HG03439 (cell line): ENCODE results near the gene ACCS.
A peak's percentile ranks its signal among the peaks of the same experiment; 100 is the strongest.

Experiments used
- ATAC-seq: cut with Tn5 transposase; IDR thresholded peaks from one replicate; pipeline ENCODE4 v1.9.1; 2021; ENCODE audit warnings: mild to moderate bottlenecking, moderate library complexity; ENCODE audit not compliant: unreplicated experiment

The ACCS gene

DNA sequence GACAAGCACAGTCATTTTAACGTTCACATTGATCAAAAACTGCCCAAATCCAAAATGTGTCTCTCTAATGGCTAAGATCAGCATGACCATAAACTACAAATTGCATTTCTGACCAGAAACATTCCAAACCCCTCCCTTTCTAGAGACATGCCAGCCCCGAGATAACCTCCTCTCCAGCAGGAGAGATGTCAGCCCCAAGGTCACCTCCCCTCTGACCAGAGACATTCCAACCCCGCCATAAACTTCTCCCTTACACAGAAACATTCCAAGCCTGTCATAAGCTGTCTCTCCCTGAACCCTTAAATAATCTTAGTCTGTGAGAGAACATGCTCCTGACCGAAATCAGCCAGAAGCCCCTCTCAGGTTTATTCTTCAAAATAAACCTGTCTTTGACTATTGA is 22.8 kb downstream of the ACCS start:
- no peak for ATAC-seq

DNA sequence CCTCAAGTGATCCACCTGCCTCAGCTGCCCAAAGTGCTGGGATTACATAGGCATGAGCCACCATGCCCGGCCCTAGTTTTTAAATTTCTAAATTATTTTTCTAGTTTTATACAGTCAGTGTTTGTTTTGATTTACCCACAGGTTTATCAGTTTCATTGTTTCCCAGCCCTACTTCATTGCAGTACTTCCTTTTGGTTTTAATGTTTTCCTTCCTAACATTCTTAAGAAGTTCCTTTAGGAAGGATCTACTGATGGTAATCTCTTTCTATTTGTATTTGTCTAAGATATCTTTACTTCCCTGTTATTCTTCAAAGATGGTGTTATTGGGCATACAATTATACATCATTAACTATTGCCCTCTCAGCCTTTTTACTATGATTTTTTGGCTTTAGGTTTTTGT is 24.5 kb downstream of the ACCS start:
- ATAC-seq, result no peak

DNA sequence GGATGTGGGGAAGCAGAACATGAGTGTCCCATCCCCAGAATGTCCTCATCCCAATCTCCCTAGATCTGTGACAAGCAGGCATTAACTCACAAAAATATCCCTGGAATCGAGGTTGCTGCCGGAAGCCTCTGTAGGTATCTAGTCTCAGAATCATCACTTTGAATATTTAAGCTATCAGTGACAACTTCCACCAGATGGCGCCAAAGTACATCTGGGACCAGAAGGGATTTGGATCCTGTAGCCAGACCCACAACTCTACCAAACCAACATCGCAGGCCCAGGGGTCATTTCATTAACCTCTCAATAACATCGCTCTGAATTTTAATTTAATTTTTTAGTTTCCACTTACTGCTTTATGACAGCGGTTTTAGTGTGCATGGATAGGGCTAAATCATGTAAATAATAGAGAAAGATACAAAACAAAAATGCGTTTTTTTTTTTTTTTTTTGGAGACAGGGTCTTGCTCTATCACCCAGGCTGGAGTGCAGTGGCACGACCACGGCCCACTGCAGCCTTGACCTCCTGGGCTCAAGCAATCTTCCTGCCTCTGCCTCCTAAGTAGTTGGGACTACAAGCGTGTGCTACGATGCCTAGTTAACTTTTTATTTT is 28.3 kb downstream of the ACCS start:
- peak; percentile 46 for ATAC-seq

DNA sequence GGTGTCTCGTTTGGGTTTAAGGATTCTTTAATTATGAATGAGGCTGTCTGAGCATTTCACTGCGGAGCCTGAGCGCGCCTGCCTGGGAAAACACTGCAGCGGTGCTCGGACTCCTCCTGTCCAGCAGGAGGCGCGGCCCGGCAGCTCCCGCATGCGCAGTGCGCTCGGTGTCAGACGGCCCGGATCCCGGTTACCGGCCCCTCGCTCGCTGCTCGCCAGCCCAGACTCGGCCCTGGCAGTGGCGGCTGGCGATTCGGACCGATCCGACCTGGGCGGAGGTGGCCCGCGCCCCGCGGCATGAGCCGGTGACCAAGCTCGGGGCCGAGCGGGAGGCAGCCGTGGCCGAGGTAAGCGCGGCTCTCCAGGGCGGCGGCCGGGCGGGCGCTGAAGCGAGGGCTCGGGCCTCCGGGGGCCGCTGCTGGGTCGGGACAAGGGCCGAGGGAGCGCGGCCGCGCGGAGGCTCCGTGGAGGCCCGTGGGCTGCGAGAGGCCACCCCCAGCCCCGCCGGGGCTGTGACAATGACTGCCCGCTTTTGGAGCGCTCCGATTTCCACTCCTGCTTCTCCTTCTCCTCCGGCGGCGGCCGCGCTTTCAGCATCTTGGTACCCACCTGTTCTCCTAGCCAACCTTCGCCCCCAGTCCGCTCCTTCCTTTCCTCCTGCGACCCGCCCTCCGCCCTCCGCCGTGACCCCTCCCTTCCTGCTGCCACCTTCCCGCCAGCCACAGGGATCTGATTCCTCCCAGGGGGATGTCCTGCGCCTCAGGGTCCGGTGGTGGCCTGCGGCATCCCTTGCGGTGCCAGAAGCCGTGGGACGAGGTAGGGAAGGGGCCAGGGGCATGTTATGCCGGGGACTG is 29.7 kb downstream of the ACCS start, which contains the start of gene EXT2:
EXT2 (plus strand) TSS at position 173 of the 854 bp plus-strand sequence. CDS start 12,035 bp downstream, outside the sequence.
- ATAC-seq, result peak; percentile 95

DNA sequence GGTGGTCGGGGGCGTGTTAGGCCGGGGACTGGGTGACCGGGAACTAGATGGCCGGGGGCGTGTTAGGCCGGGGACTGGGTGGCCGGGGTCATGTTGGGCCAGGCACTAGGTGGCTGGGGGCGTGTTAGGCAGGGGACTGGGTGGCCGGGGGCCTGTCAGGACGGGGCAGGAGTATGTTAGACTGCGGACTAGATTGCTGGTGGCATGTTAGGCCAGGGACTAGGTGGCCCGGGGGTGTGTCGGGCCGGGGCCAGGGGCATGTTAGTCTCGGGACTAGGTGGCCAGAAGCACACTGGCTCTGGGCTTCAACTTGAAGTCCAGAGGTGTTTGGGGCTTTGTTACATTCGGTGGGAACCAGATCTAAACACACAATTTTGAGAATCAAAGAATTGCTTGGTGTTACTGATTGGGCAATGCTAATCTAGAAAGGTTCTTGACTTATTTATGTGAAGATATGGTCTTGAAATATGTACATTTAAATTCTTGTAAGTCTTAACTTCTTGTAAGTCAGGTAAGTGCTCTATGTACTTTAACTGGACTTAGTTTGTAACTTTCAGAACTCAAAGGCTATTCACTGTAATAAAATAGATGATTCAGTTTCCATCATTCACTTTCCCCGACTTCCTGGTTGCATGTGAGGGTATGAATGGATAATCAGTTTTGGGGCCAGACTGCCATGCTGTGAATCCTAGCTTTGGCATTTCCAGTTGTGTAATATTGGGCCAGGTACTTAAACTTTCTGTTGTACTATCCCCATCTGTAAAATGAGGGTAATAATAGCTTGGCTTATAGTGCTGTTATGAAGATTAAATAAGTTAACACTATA is 30.5 kb downstream of the ACCS start:
- ATAC-seq, result no peak

DNA sequence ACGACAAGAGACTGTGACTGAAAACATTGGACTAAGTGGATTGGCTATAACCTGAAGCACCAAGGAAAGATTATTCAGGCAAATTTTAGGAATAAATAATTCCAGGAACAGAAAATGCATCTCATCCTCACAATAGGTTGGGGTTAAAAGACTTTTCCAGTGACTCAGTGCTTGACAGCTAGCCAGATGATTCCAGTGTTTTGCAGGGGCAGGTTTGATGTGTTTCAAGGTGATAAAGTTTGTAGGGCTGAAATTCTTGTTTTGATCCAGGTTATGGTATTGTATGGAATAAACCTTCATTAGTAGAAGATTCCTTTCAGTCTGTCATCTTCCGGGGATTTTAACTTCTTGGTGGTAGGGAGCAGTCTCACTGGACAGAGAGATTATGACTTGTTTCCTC is 31.8 kb downstream of the ACCS start:
- ATAC-seq, result no peak

DNA sequence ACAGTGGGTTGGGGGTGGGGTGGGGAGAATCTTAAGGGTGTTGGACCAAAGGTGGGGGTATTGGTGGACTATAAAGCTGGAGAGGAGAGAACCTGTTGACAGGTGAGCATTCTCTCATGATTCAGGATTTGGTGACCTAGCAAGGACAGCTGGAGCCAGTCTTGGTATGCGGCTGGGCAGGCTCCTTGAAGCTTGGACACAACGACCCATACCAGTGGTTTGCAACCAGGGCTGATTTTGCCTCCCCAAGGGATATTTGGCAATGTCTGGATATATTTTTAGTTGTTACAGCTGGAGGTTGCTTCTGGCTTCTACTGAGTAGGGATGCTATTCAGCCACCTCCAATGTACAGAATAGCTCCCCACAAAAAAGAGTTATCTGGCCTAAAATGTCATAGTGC is 35.0 kb downstream of the ACCS start:
- no peak for ATAC-seq

DNA sequence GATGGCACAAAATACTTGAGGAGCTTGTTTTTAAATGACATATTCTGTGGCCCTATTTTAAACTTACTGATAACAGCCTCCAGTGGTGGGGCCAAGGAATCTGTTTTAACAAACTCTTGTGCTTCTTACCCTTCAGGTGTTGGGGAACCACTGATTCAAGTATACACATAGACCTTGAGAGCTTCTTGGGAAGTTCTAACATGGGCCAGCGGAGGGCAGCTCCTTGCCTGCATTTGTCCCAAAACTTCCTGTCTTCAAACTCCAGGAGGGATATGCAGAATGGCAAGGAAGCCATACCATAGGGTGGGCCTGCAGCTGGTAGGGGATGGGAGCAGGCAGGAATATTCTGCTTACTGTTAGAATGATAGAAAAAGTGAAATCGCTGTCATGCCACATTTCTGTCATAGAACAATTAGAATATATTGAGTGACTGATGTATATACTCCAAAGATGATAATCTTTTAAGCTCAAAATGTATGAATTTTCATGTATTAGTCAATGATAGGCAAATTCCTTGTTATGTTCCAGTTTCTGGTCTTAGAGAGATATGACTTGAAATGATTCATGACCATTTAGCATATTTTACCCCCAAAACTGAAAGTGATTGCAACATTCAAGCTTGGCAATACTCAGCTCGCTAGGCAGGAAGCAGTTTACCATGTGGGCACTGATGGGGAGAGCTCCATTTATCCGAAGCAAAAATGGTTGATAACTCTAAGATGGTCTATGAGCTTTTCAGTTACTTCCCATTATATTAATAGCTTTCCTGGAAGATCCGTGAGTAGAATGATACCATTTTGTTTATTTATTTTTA is 38.6 kb downstream of the ACCS start:
- ATAC-seq, result no peak

DNA sequence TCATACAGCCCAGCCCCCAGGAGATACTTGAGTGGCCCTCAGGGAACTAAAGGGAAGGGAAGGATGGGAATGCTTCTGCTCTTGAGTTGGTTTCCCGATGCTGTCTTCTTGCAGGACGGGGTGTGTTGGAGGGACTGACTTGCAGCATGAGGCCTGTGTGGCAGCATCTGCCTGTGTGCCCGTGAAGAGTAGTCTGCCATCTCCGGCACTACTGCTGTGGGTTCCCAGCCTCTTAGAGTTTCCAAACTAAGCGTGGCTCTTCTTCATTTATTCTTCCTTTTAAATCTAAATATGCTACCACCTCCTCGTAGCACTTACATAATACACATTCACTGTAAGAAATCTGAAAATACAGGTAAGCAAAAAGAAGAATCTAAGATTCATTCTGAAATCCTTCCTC is 42.2 kb downstream of the ACCS start:
- ATAC-seq, result no peak

DNA sequence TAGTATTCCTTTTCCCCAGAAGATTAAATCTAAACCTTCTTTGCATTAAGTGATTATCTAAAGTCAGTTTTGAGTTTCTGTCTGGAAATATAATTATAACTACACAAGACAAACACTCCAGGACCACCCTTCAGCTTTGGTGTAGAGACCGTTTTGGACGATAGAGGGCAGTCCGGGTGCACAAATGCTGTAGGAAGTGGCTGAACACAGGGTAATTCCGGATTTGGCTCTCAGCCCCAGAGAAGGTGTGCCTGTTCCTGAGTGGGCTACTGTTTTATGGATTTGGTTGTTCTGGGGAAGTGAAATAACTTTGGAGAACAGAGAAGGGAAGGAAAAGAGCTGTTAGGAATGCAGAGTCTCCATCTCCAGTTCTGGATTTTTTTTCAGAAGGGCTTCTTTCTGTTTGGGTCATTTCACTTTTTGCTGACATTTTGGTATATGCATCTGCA is 44.2 kb downstream of the ACCS start:
- ATAC-seq, result peak; percentile 91

DNA sequence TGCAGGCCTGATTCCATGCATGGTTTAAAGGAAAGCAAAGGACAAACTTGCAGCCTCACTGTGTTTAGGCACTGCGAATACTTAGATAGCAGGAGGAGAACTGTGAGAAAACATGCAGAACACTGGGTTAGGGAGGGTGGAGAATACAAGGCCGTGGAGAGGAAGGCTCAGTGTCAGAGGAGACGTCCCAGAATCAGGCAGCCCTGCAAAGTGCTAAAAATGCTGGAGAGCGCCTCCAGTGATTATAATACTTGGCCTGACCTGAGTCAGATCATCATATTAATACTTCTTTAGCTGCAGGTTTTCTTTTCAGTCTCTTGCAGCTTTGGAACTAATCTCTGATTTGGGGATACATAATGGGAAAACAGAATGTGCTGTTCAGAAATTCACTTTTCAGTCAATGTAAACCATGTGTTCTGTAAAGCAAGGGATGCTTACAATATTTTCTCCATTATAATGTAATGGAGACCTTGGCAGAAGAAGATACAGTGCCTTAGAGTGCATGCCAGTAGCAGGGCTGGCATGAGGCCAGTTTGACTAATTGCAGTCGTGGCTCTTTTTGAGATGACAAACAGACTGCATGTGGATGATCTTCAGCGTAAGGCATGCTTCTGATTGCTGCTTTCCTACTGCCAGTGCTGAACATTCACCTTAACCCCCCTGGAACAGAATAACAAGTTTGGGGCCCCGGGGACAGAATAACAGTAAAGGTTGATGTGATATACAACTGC is 46.2 kb downstream of the ACCS start:
- no peak for ATAC-seq

DNA sequence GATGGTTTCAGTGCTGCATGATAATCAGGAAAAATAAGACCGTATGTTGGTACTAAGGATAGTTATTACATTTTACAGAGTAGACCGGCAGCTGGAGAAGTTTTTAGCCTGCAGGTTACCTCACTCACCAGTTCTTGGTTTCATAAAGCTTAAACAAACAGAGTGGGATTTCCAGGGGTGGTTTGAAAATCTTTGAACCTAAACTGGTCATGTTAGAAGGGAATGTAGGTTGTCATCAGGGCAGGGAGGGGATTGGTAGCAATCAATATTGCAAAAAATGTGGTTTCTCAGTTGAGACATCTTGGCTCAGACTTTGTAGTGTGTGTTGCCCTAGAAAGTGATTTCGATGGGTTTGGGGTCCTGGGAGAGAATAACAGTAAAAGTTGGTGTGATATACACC is 46.9 kb downstream of the ACCS start:
- no peak for ATAC-seq

DNA sequence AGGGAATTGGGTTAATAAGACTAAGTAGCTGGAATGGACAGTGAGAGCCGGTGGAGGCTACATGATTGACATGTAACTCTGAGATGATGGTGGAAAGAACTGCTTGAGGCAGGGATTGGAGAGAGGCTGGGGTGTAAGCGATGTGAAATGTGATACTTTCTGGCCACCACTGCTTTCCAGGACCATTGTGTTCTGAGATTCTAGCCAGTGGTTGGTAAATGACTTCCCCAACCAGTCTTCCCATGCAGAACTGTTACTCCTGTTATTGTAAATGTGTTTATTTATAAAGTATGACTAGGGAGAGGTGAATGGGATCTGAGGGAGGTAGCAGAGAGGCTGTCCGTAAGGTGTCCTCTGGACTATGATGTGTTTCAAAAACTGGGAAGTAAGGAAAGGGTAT is 47.5 kb downstream of the ACCS start:
- no peak for ATAC-seq

DNA sequence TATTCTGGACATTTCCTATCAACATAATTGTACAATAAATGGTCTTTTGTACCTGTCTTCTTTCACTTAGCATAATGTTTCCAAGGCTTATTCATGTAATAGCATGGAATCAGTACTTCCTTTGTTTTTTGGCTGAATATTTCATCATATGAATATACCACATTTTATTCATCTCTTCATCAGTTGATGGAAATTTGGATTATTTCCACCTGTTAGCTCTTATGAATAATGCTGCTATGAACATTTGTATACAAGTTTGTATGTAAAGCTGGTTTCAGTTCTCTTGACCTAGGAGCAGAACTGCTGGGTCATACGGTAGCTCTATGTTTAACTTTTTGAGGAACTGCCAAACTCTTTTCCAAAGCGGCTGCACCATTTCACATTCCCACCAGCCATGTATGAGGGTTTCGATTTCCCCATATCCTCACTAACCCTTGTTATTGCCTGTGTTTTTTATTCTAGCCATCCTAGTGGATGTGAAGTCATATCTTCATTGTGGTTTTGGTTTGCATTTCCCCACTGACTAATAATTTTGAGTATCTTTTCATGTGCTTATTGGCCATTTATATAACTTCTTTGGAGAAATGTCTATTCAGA is 50.3 kb downstream of the ACCS start:
- ATAC-seq, result no peak

DNA sequence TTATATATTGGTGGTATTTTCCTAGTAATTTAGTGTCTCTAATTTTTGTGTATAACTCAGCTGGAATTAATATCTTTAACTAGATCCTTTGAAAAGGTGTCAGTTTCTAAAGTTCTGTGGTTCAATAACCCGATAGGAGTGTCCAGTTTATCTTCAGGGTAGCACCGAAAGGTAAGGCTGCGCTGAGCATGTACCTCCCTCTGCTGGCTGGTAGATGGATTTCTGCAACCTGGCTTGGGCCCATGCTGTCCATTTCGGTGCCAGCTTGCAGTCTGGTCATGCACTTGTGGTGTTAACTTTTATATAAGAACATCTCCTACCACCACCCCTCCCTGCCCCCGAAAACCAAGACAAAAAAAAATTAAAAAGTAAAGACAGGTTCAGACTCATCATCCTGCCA is 54.1 kb downstream of the ACCS start:
- no peak for ATAC-seq

DNA sequence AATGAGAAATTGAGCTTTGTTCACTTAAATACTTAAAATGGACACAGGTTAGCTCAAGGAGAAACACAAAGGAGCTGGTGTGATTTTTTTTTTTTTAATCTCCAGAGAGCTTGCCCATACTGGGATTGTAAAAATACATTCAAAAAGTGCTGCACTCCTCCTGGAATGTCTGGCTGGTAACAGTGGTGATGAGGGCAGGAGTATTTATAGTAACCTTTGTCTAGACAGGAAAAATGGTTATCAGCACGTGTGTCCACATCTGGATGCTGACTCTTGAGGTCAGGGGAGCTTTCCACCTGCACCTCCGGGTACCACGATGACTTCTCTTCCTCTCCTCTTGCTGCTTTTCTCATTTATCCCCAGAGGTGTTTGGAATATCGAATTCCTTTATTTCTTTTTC is 59.5 kb downstream of the ACCS start:
- no peak for ATAC-seq

DNA sequence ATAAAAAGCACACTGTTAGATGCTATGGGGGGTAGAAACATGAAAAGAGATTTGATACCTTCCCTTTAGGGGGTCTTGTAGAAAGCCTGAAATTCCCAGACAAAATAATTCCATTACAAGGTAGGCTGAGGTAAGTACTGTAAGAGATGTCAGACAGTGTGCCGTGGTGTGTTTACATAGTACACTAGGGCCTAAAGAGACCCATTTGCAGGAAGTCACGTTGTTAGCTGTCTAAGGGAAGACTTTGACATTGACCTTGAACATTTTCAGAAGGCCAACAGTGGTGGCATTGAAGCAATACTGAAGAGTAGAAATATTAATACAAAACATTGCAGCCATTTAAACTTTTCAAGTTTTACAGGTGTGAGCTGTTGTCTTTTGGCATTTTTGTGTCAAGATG is 60.2 kb downstream of the ACCS start:
- ATAC-seq, result no peak

DNA sequence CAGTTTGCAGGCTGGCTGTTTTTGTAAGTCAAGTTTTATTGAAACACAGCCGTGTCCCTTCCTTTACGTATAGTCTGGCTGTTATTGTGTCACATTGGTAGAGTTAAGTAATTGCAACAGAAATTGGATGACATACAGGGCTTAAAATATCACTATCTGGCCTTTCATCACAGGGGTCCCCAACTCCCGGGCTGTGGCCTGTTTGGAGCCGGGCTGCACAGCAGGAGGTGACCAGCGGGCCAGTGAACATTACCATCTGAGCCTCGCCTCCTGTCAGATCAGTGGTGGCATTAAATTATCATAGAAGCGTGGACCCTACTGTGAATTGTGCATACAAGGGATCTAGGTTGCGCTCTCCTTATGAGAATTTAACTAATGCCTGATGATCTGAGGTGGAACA is 61.1 kb downstream of the ACCS start:
- ATAC-seq, result no peak

DNA sequence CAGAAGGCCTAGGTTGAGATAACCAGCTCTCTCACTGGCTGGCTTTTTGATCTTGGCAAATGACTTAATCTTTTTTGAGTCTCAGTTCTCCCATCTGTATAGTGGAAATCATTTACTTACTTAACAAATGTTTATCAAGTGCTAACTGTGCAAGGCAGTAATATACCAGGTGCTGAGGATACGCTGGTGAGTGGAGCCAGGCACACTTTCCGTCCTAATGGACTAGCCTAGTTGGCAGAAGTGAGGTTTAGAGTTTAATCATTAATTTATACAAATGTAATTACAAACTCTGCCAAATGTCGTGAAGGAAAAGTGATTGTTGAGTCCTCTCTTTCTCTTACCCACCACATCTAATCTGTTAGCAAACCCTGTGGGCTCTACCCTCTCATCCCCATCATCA is 62.7 kb downstream of the ACCS start:
- no peak for ATAC-seq

DNA sequence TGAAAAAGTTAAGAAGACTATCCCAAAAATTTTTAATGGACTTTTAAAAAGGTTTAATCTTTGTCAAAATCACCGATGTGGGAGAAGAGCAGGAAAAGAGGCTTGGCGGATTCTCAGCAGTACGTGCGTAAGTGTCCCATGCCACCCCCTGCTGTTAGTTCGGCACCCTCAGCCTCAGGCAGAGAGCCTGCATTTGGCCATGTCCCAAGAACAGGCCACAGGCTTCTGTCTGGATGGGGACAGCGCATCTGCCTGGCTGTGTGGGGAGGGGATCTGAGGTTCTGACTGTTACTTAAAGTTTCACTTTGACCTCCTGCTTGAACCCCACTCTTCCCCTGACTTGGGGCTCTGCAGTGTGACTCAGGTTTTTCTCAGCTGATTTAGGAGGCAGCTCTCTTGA is 64.7 kb downstream of the ACCS start:
- ATAC-seq, result no peak
